Lung microvascular endothelial cell (primary cell): ENCODE data around the gene ZDHHC24. TPM values are rescaled to one million over a fixed set of nuclear protein-coding genes. Genes with fewer than 3 reads are reported as not detected.
"Not testable (repeated sequence)": the region's sequence is repeated elsewhere in the genome, so short reads cannot be mapped to it uniquely, and the experiment has no call there.

Experiments
- DNase-seq, 2 donors: peaks; one replicate each; pipeline versions ENCODE4 v3.0.0 to v3.0.0-alpha.2; 2010; ENCODE audit warnings: low read depth in 2 of 2
- total RNA-seq: library from RNA; depleted of rRNA; stranded (reverse); fragments of >200 nt; gene quantifications from 2 replicates; pipeline ENCODE4 v1.2.1, GENCODE V29; 2014

Gene ZDHHC24
- total RNA-seq, 1 donor from 2014 or later, result 20.8 TPM

DNA sequence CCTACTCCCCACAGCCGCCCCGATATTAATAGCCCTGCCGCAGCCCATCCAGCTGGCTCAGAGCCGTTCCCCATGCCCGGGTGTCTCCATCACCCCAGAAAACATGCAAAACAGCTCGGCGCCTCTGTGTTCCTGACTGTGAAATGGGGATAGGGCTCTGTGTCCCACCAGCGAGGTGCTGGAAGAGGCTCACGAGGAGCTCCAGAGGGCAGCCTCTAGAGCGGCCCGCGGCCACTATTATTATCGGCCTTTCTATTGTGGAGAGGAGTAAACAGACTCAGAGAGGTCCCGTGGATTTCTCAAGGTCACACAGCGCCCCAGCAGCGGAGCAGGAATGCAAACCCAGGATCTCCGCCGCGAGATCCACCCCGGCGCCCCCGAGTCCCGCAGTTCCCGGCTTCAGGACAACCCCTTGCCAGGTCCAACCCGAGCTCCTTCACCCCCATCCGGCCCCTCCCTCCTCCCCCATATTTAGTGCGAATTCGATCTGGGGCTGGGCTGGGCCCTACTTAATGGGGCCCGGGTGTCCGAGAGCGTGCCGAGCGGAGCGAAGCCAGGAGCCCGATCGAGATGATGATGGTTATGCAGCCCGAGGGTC lies 619 bp upstream of the ZDHHC24 start, which contains the start of gene ACTN3:
ACTN3 (plus strand) TSS at position 536 of the 598 bp plus-strand sequence; CDS start at position 571, 35 bp downstream.
- DNase-seq, result no peak

DNA sequence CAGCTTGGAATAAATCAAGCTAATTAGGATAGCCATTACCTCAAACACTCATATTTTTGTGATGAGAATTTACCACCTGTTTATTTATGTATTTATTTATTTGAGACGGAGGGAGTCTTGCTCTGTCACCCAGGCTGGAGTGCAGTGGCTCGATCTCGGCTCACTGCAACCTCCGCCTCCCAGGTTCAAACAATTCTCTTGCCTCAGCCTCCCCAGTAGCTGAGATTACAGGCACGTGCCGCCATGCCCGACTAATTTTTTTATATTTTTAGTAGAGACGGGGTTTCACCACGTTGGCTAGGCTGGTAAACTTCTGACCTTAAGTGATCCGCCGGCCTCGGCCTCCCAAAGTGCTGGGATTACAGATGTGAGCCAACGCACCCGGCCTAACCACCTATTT lies 896 bp downstream of the ZDHHC24 start:
- not testable (repeated sequence) for DNase-seq

DNA sequence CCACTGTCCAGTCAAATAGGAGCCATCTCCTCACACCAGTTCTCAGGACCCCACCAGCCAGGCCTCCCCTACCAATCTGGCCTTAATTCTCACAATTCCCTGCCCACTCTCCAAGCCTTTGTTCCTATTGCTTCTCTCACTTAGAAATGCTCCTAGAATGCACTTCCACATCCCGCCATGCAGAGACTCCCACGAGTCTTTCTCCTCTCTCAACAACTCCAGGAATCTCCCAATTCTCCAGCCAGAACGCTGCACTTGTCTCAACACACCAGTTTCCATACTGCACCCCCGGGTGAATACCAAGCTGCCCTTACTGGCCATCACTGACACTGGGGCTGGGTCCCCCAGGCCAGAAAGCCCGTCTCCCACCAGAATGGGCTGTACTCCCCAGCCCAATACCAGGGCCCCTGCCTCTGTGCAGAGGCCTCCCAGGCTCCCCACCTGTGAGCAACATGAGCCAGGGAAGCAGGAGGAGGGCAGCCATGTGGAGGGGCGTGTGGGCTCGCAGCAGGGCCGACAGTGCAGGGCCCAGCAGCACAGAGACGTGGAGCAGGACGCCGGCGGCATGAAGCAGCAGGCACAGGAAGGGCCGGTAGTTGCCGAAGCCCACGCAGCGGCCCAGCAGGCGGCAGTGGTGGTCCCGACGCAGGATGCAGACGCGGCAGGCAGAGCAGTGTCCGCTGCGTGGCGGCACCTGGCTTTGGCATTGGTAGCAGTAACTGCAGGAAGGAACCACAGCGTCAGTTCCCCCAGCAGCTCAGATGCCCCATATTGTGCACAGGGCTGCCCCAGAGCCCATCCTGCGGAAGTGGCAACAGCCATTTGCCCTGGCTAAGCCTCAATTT lies 2.4 kb downstream of the ZDHHC24 start:
- DNase-seq, result peak; percentile 87 to 95

DNA sequence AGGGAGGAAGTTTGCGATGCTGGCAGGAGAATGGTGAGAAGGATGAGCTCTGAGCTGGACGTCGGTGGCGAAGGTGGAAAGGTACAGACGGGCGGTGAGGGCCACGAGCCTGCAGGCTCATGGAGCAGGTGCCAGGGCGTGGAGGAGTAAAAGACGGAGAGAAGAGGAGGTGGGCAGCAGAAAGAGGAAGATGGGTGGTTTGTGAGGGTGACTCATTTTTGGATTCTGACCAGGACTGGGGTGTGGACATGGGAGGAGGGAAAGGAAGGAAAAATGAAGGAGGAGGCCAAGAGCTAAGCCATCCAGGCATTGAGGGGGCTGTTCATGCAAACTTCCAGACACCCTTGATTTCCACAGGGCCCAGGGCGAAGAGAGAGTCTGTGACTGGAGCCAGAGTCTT lies 3.5 kb downstream of the ZDHHC24 start:
- DNase-seq, result no peak

DNA sequence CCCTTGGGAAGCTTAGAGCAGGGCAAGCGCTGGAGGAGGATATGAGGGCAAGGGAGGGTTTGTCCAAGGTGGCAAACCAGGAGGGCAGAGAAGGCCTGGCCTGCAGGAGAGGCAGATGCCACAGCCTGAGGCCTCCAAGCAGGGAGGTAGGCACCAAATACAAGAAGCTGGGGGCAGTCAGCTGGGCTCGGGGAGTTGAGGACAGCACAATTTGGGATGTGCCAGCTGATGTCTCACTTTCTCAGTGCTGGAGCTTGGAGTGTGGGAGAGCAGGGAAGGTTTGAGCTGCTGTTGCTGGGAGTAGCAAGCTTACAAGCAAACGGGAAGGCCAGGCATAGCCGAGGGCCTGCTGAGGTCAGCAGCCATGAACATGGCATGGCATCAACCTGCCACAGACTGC lies 4.0 kb downstream of the ZDHHC24 start:
- no peak for DNase-seq

DNA sequence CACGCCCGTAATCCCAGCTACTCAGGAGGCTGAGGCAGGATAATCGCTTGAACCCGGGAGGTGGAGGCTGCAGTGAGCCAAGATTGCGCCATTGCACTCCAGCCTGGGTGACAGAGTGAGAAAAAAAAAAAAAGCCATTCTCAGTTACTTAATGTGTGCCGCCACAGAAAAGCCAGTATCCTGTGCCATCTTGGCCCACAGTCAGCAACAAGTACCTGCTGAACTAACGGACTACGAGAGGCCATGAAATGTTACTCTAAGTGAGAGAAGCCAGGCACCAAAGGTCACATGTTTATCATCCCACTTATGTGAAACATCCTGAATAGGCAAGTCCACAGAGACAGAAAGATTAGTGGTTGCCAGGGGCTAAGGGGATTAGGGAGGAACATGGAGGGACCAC lies 5.2 kb downstream of the ZDHHC24 start:
- DNase-seq, result not testable (repeated sequence)

DNA sequence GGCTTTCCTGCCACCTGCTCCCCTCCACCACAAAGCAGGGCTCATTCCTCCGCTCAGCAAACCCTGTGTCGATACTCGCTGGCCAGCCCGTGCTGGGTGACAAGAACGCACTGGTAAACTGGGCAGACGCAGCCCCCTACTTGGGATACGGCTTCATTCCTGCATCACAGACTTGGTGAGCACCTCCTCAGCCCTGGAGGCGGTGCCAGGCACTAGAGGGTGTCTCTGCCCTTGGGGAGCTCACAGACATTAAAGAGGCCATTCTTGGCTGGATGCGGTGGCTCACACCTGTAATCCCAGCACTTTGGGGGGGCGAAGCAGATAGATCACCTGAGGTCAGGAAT lies 6.0 kb downstream of the ZDHHC24 start:
- no peak for DNase-seq

DNA sequence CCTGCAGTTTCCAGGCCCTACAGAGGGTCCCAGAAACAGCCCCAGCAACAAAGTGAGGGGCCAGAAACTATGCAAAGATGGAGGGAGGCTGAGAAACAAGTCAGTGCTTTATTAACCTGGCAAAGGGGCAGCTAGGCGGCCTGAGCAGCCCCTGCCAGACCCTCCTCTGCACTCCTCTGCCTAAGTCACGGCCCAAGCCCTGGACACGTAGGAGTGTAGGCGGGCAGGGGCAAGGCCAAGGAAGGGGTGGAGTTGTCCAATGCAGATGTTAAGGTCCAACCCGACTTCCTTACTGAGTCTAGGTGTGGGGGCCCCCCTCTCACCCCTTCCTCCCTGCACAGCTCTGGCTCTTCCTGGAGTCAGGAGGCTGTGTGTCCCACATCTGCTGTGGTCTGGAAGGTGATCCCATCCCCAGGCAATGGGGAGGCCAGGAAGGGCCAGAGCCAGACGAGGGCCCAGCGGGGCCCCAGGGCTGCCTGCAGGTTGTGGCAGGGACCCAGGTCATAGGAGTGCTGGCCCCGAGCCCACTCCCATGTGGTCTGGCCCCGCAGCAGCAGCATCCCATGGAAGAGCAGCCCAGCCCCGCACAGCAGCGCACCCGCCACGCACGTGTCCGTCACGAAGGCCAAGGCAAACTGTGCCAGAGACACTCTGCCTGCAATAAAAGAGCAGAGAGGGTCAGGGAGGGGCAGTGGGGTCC lies 6.5 kb downstream of the ZDHHC24 start:
- no peak for DNase-seq

DNA sequence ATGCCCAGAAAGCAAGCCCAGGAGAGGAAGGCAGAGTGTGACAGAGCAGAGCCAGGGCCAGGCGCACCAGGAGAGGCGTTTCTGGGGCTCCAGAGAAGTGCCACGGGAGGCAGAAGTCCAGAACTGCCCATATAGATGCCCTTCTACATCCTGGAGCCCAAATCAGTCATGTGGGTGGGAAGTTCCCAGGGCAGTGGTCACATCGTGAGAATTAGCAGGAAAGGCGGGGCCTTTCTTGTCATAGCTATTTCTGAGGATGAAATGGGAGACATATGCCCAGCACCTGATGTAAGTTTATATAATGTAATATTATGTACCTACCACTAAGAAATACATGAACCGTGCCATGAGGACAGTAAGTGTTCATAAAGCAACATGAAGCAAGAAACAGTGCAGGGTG lies 13.1 kb downstream of the ZDHHC24 start:
- DNase-seq, result no peak

DNA sequence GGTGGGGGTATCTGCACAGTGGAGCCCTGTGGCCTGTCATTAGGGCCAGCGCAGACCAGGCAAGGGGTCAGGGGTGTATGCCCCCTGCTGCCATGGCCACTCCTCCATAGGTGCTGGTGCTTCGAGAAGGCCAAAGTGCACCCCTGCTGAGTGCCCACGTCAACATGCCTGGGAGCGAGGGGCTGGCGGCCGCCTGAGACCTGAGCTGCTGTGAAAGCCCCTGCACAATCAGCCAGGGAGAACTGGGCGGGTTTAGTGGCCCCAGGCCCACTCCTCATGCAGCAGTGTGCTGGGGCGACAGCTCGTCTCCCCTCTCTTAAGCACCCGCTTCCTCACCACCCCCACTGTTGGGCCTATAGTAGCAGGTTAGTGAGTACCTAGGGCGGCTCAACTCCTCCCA lies 14.0 kb downstream of the ZDHHC24 start:
- no peak for DNase-seq

DNA sequence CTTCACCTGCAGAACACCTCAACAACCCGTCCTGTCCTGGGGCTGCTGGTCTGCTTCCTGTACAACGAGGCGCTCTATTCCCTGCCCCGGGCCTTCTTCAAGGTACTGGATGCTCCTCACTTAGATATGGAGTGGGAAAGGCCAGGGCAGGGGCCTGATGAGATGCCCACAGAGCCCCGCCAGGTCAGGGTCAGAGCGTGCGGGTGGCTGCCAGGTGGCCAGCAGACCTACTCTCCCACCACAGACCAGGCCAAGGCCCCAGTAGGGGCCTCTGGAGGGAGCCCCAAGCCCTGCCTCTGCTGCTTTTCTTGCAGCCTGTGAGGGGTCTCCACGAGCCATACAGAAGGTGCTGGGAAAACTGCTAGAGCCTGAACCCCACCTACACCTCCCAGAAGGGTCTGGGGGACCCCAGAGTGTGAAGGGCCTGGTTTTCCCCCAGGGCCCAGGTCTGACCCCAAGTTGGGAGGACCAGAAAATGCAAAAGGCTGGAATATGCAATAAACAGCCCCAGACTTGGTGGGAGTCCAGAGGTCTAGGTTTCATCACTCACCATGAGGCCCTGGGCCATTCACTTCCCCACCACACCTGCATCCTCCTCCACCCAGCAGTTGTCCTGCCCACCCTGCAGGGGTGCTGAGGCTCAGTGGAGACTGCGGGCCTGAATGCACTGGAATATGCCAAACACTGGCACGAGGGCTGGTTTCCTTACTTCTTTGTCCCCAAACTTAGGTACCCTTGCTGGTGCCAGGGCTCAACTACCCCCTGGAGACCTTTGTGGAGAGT lies 14.7 kb downstream of the ZDHHC24 start:
- DNase-seq, result no peak

DNA sequence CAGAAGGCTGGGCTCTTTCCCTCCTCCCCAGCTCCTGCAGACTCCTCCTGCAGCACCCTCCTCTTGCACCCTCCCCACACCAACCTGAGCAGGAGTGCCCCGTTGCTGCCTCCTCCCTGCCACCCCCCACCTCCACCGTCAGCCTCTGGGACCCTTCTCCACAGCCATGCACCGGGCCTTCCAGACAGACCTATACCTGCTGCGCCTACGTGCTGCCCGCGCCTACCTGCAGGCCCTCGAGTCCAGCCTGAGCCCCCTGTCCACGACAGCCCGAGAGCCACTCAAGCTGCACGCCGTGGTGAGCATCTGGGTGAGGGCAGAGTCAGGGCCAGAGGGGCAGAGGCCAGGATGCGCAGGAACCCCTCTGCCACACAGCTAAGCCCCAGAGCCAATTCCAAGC lies 16.2 kb downstream of the ZDHHC24 start:
- no peak for DNase-seq

DNA sequence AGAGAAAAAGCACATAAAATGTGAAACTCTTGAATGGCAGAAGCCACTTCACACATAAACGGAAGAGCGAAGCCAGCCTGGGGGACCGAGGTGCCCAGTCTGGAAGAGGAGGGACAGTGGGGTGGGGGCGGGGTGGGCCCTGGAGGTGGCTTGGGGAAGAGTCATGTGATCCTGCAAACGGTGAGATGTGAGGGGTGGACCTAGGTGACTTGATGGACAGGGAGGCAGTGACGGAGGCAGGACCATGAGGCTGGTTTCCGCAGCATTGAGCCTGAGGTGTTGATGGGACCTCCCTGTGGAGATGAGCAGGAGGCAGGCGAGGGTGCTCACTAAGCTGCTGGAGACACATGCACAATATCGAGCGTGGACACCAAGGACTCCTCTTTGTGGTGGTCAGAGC lies 16.8 kb downstream of the ZDHHC24 start:
- DNase-seq, result no peak

DNA sequence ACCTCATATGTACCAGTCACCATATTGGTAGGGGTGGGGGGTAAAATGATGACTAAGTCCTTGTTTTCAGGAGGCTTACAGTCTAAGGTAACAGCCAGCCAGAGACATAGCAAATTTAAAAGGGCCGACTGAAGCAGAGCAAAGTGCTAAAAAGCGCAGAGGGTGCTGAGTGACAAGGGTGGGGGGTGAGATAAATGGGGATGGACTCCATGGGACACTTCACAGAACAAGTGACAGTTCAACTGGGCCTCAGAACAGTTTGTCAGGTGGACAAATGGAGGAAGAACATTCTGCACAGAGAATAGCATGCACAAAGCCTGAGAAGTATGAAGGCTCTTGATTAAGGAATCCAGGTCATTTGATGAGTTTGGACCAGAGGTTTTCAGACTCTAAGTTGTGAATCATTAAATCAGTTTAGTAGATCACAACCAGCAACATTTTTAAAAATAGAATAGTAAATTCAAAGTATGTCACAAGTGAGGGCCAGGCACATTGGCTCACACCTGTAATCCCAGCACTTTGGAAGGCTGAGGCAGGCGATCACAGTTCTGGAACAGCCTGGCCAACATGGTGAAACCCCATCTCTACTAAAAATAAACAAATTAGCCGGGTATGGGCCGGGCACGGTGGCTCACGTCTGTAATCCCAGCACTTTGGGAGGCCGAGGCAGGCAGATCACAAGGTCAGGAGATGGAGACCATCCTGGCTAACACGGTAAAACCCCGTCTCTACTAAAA lies 21.4 kb downstream of the ZDHHC24 start:
- DNase-seq, result no peak

DNA sequence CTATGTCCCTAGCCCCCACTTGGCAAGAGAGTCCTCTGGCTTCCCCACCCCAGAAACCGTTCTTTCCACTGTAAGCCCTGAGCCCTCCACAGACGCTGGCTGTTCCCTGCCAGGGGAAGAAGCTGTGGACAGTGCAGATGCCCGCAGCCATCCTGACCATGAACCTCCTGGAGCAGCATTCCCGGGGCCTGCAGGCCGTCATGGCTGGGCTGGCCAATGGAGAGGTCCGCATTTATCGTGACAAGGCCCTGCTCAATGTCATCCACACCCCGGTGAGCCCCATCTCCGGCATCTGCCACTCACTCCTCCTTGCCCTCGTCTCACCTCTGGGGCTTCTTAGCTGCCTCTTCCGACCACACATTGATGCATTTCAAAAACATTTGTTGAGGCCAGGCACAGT lies 22.2 kb downstream of the ZDHHC24 start:
- DNase-seq, result no peak

DNA sequence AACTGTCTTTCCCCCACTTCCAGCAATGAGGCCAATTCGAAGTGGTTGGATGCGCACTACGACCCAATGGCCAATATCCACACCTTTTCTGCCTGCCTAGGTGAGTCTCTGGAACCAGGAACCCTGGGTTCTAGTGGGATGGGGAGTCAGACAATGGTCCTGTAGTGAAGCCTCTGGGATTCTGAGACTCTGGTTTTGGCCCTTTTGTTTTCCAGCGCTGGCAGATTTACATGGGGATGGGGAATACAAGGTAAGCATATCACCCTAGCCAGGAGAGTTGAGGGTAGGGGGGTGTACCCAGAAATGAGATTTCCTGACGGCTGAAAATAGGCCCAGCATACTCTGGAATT lies 34.9 kb downstream of the ZDHHC24 start:
- no peak for DNase-seq

DNA sequence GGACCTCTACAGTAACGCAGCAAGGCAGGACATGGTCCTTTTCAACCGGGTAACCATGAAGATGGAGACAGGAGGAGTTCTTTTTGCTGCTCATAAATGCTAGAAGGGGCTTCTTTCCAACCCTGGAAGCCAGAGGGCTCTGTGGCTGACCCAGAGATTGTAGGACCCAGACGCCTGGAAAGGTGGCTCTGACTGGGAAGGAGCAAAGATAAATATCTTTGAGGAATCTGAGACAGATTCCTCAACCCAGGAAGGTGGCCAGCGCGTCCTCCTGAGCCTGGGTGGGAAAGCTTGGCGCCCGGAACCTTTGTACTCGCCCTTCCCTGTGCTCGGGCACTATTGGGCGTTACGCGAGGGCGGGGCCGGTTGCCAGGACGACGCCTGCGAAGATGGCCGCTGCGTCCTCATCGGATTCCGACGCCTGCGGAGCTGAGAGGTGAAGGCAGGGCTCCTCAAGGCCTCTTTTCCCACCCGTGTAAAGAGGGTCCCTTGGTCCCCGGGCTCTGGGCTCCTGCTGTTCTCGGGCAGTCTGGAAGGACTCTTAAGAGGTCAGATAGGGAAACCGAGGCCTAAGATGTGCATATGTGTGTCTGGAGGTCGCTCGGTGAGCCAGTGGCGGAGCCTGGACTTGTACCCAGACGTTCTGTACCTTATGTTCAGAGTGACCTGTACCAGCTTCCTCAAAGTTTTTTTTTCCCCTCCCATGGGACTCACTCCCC lies 35.4 kb downstream of the ZDHHC24 start, which contains the start of gene BBS1:
BBS1 (plus strand) TSS at position 365 of the 719 bp plus-strand sequence; CDS start at position 390, 25 bp downstream.
- peak; percentile 78 to 84 for DNase-seq

DNA sequence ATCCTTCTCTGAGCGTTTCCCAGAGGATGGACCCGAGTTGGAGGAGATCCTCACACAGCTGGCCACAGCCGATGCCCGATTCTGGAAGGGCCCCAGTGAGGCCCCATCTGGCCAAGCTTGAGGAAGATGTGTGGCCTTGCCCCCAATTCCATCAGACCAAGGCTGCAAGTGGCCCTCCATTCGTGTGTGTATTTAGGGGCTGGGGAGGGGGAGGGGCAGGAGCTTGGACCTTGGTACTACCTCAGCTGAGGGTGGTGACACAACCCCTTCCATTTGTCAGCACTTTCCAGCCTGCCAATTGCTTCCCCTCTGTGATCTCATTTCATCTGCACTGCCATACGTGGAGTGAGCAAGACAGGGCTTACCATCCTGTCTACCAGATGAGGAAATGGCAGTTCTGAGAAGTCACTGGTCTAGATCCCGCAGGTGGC lies 36.7 kb downstream of the ZDHHC24 start:
- no peak for DNase-seq

DNA sequence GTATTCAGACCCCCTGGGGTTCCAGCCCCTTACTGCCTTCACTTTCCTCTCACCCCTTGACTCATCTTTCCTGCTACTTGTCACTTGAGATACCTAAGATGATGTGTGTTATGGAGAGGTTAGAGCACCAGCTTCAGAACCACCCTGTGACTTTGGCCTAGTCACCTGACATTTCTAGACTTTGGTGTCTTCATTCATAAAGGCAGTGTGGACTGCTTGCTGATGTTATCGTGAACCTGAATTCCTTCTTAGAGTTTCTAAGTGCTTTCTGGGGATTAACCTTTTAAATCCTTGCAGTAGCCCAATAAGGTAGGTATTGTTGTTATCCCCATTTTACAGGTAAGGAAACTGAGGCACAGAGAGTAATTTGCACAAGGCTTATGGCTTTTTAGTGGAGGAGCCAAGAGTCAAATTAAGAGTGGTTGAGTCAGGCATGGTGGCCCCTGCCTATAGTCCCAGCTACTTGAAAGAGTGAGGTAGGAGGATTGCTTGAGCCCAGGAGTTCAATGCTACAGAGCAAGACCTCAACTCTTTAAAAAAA lies 40.5 kb downstream of the ZDHHC24 start:
- no peak for DNase-seq

DNA sequence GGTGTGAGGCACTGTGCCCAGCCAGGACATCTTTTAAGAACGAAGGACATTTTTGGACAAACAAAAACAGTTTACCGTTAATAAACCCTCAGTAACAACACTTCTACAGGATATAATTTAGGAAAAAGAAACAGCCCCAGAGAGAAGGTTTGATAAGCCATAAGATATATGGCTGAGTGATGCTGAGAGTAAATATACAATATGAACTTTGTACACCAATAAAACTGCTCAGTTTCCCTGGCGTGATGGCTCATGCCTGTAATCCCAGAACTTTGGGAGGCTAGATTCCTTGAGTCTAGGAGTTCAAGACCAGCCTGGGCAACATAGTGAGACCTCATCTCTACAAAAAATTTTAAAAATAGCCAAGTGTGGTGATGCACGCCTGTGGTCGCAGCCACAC lies 47.3 kb downstream of the ZDHHC24 start:
- no peak for DNase-seq
